Osteocyte (in vitro differentiated cells): ENCODE measurements around the gene TYW5. TPM values are rescaled to one million over a fixed set of nuclear protein-coding genes. Genes with fewer than 3 reads are reported as not detected.

Experiments
- DNase-seq: peaks from one replicate; pipeline ENCODE4 v3.0.0; 2021; ENCODE audit warnings: mixed read lengths; ENCODE audit not compliant: unreplicated experiment; ENCODE audit errors: extremely low spot score
- H3K27ac Mint-ChIP-seq: one replicate; pipeline ENCODE4 v1.8.0; 2021; ENCODE audit warnings: mild to moderate bottlenecking, mixed read lengths; ENCODE audit not compliant: unreplicated experiment
- H3K27me3 Mint-ChIP-seq: one replicate; pipeline ENCODE4 v1.8.0; 2021; ENCODE audit warnings: mixed read lengths; ENCODE audit not compliant: unreplicated experiment
- H3K36me3 Mint-ChIP-seq: one replicate; pipeline ENCODE4 v1.8.0; 2021; ENCODE audit warnings: mixed read lengths; ENCODE audit not compliant: unreplicated experiment
- H3K4me1 Mint-ChIP-seq: one replicate; pipeline ENCODE4 v1.8.0; 2021; ENCODE audit warnings: mixed read lengths; ENCODE audit not compliant: unreplicated experiment
- H3K4me3 Mint-ChIP-seq: one replicate; pipeline ENCODE4 v1.8.0; 2021; ENCODE audit warnings: mild to moderate bottlenecking, moderate library complexity, mixed read lengths; ENCODE audit not compliant: unreplicated experiment
- H3K9me3 Mint-ChIP-seq: one replicate; pipeline ENCODE4 v1.8.0; 2021; ENCODE audit warnings: mixed read lengths; ENCODE audit not compliant: unreplicated experiment
- CTCF ChIP-seq: fragments of 200-600 bp; sonication (generic); IDR thresholded peaks from 2 replicates; pipeline ENCODE4 v1.5.0; 2021; ENCODE audit warnings: antibody characterized with exemption, mild to moderate bottlenecking, moderate library complexity
- total RNA-seq: library from RNA; stranded (reverse); gene quantifications from 2 replicates; pipeline ENCODE4 v1.2.1, GENCODE V29; 2021

TYW5 gene
- total RNA-seq, 1 donor from 2014 or later = 7.9 TPM

DNA sequence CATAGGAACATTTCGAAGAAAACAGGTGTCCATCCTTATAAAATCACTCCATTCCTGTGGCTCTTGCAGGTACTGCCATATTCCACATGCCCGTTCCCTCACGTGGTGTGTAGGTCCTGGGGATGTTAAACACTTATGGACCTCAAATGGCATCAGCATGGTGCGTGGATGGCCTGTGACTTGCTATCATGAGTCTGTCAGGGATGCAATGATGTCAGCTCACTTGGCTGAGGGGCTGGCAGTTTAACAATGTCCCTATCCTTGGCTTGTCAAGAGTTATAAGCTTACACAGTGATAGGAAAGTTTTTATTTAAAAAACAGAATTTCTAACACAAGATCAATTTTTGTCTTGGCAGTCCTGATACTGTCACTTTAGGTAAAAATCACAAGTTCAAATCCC, 28.9 kb upstream of the TYW5 start:
- TF ChIP-seq CTCF = no peak
- no peak for DNase-seq
- no peak overlapping the region for H3K27ac Mint-ChIP-seq
- H3K4me1 Mint-ChIP-seq = peaks cover 12% of the 10 kb centered on the region
- H3K9me3 Mint-ChIP-seq = no peaks in the 10 kb centered on the region
- no peak overlapping the region for H3K4me3 Mint-ChIP-seq
- H3K27me3 Mint-ChIP-seq = no peaks in the 10 kb centered on the region
- H3K36me3 Mint-ChIP-seq = no peaks in the 10 kb centered on the region

DNA sequence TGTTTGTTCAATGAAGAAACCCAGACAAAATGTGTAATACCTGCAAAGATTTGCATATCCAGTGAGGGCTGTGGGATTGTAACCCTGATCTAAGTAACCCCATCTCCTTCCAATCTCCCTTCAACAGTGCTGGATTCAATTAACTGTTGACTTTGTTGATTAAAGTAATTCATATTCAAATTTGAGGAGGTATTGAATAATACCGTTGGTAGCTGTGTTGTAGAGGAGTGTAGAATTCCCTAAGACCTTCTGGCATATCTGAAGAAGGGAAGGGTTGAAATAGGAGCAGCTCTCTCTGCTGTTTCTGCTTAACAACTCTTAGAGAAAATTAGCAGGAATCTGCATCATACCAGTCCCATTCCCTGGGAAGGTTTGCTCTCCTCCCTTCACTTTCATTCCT, 28.2 kb upstream of the TYW5 start:
- no peak overlapping the region for H3K4me3 Mint-ChIP-seq

DNA sequence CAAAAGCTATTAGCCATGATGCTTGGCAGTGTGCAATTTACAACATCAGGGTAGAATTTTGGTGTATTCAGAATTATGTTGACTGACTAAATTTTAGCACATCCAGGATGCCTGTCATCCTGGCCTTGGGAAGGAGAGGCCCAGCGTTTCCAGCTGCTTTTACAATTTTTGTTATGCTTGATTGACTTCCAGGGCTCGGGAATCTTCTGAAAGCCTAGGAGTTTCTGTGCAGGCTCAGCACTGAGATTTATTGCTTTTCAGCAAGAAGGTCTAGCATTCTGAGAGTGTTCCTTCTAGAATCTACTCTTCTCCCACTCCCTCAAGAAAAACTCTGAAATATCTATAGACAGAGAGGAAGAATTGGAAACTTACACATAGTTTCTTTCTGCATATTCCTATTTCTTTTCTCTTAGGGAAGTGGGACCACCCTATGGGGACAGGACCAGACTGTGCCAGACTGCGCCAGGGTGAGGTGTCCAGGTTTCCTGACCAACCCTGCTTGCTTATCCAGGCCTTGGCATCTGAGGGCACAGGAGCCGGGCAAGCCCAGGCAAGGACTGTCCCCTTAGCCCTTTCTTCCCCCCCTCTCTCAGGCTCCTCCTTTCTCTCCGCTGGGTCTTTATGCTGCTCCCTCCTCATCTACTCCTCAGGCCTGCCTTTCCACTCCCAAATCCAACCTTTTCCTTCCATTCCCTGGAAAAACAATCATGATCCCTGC, 27.0 kb upstream of the TYW5 start:
- no peak for TF ChIP-seq CTCF
- Mint-ChIP-seq H3K9me3 (no peaks in the 10 kb centered on the region), H3K4me1 (peaks cover 25% of the 10 kb centered on the region), H3K36me3 (no peaks in the 10 kb centered on the region), H3K4me3 (no peak overlapping the region), H3K27me3 (no peaks in the 10 kb centered on the region), H3K27ac (no peak overlapping the region)
- no peak for DNase-seq

More for the DNA sequence above, 28.2 kb upstream of the TYW5 start:
- no peak overlapping the region for H3K27ac Mint-ChIP-seq
- no peak for DNase-seq
- H3K27me3 Mint-ChIP-seq = no peaks in the 10 kb centered on the region
- no peaks in the 10 kb centered on the region for H3K36me3 Mint-ChIP-seq
- peaks cover 16% of the 10 kb centered on the region for H3K4me1 Mint-ChIP-seq
- no peak for TF ChIP-seq CTCF
- no peaks in the 10 kb centered on the region for H3K9me3 Mint-ChIP-seq

DNA sequence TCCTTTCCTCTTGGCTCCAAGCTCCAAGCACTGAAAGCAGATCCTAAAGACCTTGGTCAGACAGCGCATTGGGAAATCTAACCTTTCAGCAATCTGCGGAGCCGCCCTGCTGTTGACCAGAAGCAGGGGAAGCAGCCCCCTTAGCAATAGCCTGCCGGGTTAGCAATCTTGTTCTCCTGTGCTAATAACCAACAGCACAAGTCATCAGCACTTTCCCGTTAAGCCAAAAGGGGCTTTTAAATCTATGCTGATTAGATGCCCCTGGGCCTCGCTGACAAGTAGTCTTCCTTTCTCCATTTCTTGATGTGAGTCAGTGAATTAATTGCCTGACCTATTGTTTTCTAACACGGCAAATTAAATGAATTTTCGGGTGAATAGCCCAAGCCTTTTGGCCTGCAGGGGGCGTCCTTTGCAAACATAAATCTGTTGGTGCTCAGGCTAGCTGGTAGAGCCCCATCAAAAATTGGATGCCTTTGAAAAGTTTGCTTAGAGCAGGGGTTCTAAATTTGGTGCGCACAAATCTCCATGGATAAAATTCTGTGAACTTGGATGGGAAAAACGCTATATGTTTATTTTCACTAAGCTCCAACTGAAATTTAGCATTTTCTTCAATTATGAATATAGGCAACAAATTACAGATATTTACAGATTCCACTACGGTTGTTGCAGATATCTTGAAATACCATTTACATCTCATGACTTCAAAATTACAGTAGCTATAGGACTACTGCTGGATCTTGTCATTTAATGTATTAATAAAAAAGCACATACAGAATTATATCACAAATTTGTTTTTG, 24.7 kb upstream of the TYW5 start:
- Mint-ChIP-seq H3K9me3 (peaks cover 7% of the 10 kb centered on the region), H3K27me3 (no peaks in the 10 kb centered on the region), H3K4me3 (peak overlapping the region; percentile 43), H3K27ac (peak overlapping the region; percentile 19), H3K36me3 (no peaks in the 10 kb centered on the region), H3K4me1 (peaks cover 28% of the 10 kb centered on the region)
- peak; percentile 93 for DNase-seq
- TF ChIP-seq CTCF = peak; percentile 93

- no peak overlapping the region for H3K27ac Mint-ChIP-seq
- no peak for TF ChIP-seq CTCF
- H3K27me3 Mint-ChIP-seq = no peaks in the 10 kb centered on the region
- H3K36me3 Mint-ChIP-seq = no peaks in the 10 kb centered on the region
- H3K4me1 Mint-ChIP-seq = peaks cover 28% of the 10 kb centered on the region
- peaks cover 7% of the 10 kb centered on the region for H3K9me3 Mint-ChIP-seq
- no peak for DNase-seq
- H3K4me3 Mint-ChIP-seq = no peak overlapping the region
Measured at GRCh38 chr2:199979398-199979797, 24.1 kb upstream of the TYW5 start.
